Measurements from ENCODE around the gene ABHD14A. TPM values are rescaled to one million over a fixed set of nuclear protein-coding genes. Genes with fewer than 3 reads are reported as not detected.

The ABHD14A gene
- polyA plus RNA-seq, 1 donor (not counting 4 experiments of a cell fraction or from before 2014, with no cell fraction given), result 6.9 TPM

DNA sequence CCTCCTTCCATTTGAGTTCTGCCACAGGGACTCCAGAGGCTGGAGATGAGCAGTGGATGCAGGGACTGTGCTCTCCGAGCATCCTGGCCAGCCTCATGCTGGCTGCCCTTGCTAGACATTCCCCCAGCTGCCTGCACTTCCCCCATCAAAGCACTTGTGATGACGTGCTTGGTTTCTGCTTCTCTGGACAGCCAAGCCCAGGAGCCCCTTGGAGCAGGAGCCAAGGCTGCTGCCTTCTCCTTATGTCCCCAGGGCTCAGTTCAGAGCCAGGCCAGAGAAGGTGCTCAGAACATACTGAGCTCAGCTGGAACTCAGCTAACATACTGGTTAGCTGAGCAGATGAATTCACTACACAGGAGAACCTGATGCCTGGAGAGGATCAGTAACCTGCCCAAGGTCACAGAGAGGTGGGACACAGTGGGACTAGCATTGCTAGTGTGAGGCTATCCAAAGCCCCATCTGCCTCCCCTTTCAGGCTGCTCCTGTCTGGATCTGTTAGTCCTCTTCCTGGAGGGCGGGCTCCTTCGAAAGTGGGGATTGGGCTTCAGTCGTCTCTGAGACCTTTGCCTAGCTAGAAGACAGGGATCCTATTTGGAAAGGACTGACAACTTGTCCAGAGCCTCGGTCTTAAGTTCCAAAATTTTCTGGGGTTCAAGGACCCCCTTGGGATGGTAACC is 11.9 kb upstream of the ABHD14A start:
- H3K27ac ChIP-seq (ENCODE audit: control insufficient read depth, insufficient read depth, low read length), result no peak overlapping the region
- peaks cover 0 to 25% of the 10 kb centered on the region in 2 experiments for H3K36me3 ChIP-seq (ENCODE audit: control insufficient read depth in 2 of 2, extremely low read depth in 1 of 2, insufficient read depth in 2 of 2, low read length in 2 of 2)
- no peaks in the 10 kb centered on the region for H3K79me2 ChIP-seq (ENCODE audit: control insufficient read depth, insufficient read depth, low read length)
- dilution Hi-C loops (cut with MboI; ENCODE audit: extremely low pct_ligation_motif_present, low sequenced_read_pairs), result no loop called here
- FAIRE-seq (no peak), DNase-seq (ENCODE audit: low read depth, low spot score) (no peak)
- H3K9me1 ChIP-seq (ENCODE audit: control insufficient read depth, extremely low read depth, insufficient read depth, low read length), result no peaks in the 10 kb centered on the region
- H3K9me3 ChIP-seq (ENCODE audit: control insufficient read depth, low read depth, low read length), result no peaks in the 10 kb centered on the region
- peaks cover 2% of the 10 kb centered on the region for H3K4me1 ChIP-seq (ENCODE audit: control insufficient read depth, extremely low read depth, insufficient read depth, low read length)
- H3K27me3 ChIP-seq (ENCODE audit: control insufficient read depth, extremely low read depth, insufficient read depth, low read length), result no peaks in the 10 kb centered on the region
- no peak overlapping the region for H3K4me3 ChIP-seq (ENCODE audit: control insufficient read depth in 2 of 3, extremely low read depth in 1 of 3, insufficient read depth in 2 of 3, low read depth in 1 of 3, low read length in 3 of 3)
- H3K9ac ChIP-seq (ENCODE audit: control insufficient read depth, extremely low read depth, insufficient read depth, low read length), result no peak overlapping the region
- H4K20me1 ChIP-seq (ENCODE audit: control insufficient read depth, extremely low read depth, insufficient read depth, low read length), result no peaks in the 10 kb centered on the region
- no peak overlapping the region for H3K4me2 ChIP-seq (ENCODE audit: control insufficient read depth, extremely low read depth, insufficient read depth, low read depth, low read length)
- H2AFZ ChIP-seq (ENCODE audit: control insufficient read depth, low read length), result no peak overlapping the region
- TF ChIP-seq, protein P1, sequence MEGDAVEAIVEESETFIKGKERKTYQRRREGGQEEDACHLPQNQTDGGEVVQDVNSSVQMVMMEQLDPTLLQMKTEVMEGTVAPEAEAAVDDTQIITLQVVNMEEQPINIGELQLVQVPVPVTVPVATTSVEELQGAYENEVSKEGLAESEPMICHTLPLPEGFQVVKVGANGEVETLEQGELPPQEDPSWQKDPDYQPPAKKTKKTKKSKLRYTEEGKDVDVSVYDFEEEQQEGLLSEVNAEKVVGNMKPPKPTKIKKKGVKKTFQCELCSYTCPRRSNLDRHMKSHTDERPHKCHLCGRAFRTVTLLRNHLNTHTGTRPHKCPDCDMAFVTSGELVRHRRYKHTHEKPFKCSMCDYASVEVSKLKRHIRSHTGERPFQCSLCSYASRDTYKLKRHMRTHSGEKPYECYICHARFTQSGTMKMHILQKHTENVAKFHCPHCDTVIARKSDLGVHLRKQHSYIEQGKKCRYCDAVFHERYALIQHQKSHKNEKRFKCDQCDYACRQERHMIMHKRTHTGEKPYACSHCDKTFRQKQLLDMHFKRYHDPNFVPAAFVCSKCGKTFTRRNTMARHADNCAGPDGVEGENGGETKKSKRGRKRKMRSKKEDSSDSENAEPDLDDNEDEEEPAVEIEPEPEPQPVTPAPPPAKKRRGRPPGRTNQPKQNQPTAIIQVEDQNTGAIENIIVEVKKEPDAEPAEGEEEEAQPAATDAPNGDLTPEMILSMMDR (optimal IDR thresholded peaks at IDR 0.05 in 1 of 3, IDR thresholded peaks at IDR 0.05 in 1 of 3, conservative IDR thresholded peaks at IDR 0.05 in 1 of 3; ENCODE audit: extremely low read depth in 1 of 3, insufficient read depth in 2 of 3, low read length in 3 of 3), result no peak
- TF ChIP-seq EZH2 (IDR thresholded peaks at IDR 0.05; ENCODE audit: low read length), result no peak

DNA sequence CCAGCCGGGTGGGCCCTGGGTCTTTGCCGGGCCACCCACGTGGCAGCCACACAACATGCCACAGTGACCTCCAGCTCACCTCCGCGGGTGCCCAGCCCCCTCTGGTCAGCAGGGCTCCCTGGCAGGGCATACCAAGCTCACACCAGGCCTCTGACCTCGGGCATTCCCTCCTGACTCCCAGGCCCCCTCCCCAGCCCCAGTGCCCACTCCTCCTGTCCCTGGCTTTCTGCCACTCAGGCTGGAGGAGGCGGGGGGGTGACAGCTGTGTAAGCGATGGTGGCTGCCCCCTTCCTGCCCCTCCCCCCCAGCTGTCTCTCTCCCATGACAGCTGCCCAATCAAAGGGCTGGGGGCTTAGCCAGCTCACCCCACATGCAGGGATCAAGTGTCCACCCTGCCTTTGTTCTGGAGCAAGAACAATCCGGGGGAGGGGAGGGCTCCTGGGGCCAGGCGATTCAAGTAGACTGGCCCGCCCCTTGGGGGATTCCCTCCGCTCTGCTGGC is 10.9 kb upstream of the ABHD14A start:
- Histone ChIP-seq H3K36me3 (ENCODE audit: control insufficient read depth in 2 of 2, extremely low read depth in 1 of 2, insufficient read depth in 2 of 2, low read length in 2 of 2) (peaks cover 0 to 19% of the 10 kb centered on the region in 2 experiments), H3K27me3 (ENCODE audit: control insufficient read depth, extremely low read depth, insufficient read depth, low read length) (no peaks in the 10 kb centered on the region), H3K4me3 (ENCODE audit: control insufficient read depth in 2 of 3, extremely low read depth in 1 of 3, insufficient read depth in 2 of 3, low read depth in 1 of 3, low read length in 3 of 3) (no peak overlapping the region), H3K9ac (ENCODE audit: control insufficient read depth, extremely low read depth, insufficient read depth, low read length) (no peak overlapping the region), H3K4me2 (ENCODE audit: control insufficient read depth, extremely low read depth, insufficient read depth, low read depth, low read length) (no peak overlapping the region), H4K20me1 (ENCODE audit: control insufficient read depth, extremely low read depth, insufficient read depth, low read length) (no peaks in the 10 kb centered on the region), H2AFZ (ENCODE audit: control insufficient read depth, low read length) (no peak overlapping the region), H3K9me3 (ENCODE audit: control insufficient read depth, low read depth, low read length) (no peaks in the 10 kb centered on the region), H3K79me2 (ENCODE audit: control insufficient read depth, insufficient read depth, low read length) (no peaks in the 10 kb centered on the region), H3K27ac (ENCODE audit: control insufficient read depth, insufficient read depth, low read length) (no peak overlapping the region), H3K4me1 (ENCODE audit: control insufficient read depth, extremely low read depth, insufficient read depth, low read length) (peaks cover 4% of the 10 kb centered on the region), H3K9me1 (ENCODE audit: control insufficient read depth, extremely low read depth, insufficient read depth, low read length) (no peaks in the 10 kb centered on the region)
- FAIRE-seq, result no peak
- dilution Hi-C loops (cut with MboI; ENCODE audit: extremely low pct_ligation_motif_present, low sequenced_read_pairs), result no loop called here
- no peak for DNase-seq (ENCODE audit: low read depth, low spot score)
- TF ChIP-seq EZH2 (IDR thresholded peaks at IDR 0.05; ENCODE audit: low read length), result no peak
- TF ChIP-seq, protein P1 (optimal IDR thresholded peaks at IDR 0.05 in 1 of 3, IDR thresholded peaks at IDR 0.05 in 1 of 3, conservative IDR thresholded peaks at IDR 0.05 in 1 of 3; ENCODE audit: extremely low read depth in 1 of 3, insufficient read depth in 2 of 3, low read length in 3 of 3), result no peak

Data from keratinocyte (primary cell).